ENCODE measurements around the gene ZGRF1. TPM values are rescaled to one million over a fixed set of nuclear protein-coding genes. Genes with fewer than 3 reads are reported as not detected.

ZGRF1 gene
- total and polyA plus RNA-seq, 4 donors, result 1.3 to 14.9 (median 4.6) TPM

GRCh38 chr4:112546476-112546875 is 90.2 kb downstream of the ZGRF1 start:
- no peak for ATAC-seq (ENCODE audit: insufficient read depth, low FRiP score)
- no peaks in the 10 kb centered on the region for H3K9me3 ChIP-seq (ENCODE audit: control insufficient read depth in 4 of 4, insufficient read depth in 3 of 4, low read length in 3 of 4)
- H3K36me3 ChIP-seq (ENCODE audit: control insufficient read depth in 4 of 4, insufficient read depth in 4 of 4, low read length in 4 of 4), result no peaks in the 10 kb centered on the region
- H3K27ac ChIP-seq (ENCODE audit: low read depth in 1 of 2, low read length in 1 of 2), result no peak overlapping the region
- WGBS, 2 donors, result 61 to 83% methylated on average over 2 of the region's 2 CpGs
- no peak for TF ChIP-seq CTCF (IDR thresholded peaks at IDR 0.05; ENCODE audit: control extremely low read depth, extremely low read depth)
- DNase-seq, result no peak
- no peaks in the 10 kb centered on the region for H3K27me3 ChIP-seq (ENCODE audit: control insufficient read depth in 3 of 3, insufficient read depth in 3 of 3, low read length in 2 of 3)
- H3K4me1 ChIP-seq (ENCODE audit: control insufficient read depth in 5 of 5, insufficient read depth in 5 of 5, low read length in 5 of 5), result no peaks in the 10 kb centered on the region
- H3K4me3 ChIP-seq, result no peak overlapping the region
- no peak overlapping the region for H3K9ac ChIP-seq (ENCODE audit: insufficient read depth in 1 of 2, low read length in 2 of 2)

- Histone ChIP-seq H3K4me1 (ENCODE audit: control insufficient read depth in 5 of 5, insufficient read depth in 5 of 5, low read length in 5 of 5) (no peaks in the 10 kb centered on the region), H3K36me3 (ENCODE audit: control insufficient read depth in 4 of 4, insufficient read depth in 4 of 4, low read length in 4 of 4) (peaks cover 0 to 2% (median 0%) of the 10 kb centered on the region in 4 donors), H3K27me3 (ENCODE audit: control insufficient read depth in 3 of 3, insufficient read depth in 3 of 3, low read length in 2 of 3) (no peaks in the 10 kb centered on the region), H3K9me3 (ENCODE audit: control insufficient read depth in 4 of 4, insufficient read depth in 3 of 4, low read length in 3 of 4) (no peaks in the 10 kb centered on the region), H3K9ac (ENCODE audit: insufficient read depth in 1 of 2, low read length in 2 of 2) (no peak overlapping the region), H3K4me3 (no peak overlapping the region), H3K27ac (ENCODE audit: low read depth in 1 of 2, low read length in 1 of 2) (no peak overlapping the region)
- WGBS, 2 donors, result 57 to 85% methylated on average over 3 of the region's 3 CpGs
- no peak for DNase-seq
- TF ChIP-seq CTCF (IDR thresholded peaks at IDR 0.05; ENCODE audit: control extremely low read depth, extremely low read depth), result no peak
- ATAC-seq (ENCODE audit: insufficient read depth, low FRiP score), result no peak
Observed at GRCh38 chr4:112545346-112545745, 91.4 kb downstream of the ZGRF1 start.

GRCh38 chr4:112540695-112541094 is 96.0 kb downstream of the ZGRF1 start:
- Histone ChIP-seq H3K9me3 (ENCODE audit: control insufficient read depth in 4 of 4, insufficient read depth in 3 of 4, low read length in 3 of 4) (no peaks in the 10 kb centered on the region), H3K27me3 (ENCODE audit: control insufficient read depth in 3 of 3, insufficient read depth in 3 of 3, low read length in 2 of 3) (no peaks in the 10 kb centered on the region), H3K36me3 (ENCODE audit: control insufficient read depth in 4 of 4, insufficient read depth in 4 of 4, low read length in 4 of 4) (peaks cover 0 to 4% (median 1%) of the 10 kb centered on the region in 4 donors), H3K27ac (ENCODE audit: low read depth in 1 of 2, low read length in 1 of 2) (no peak overlapping the region), H3K4me1 (ENCODE audit: control insufficient read depth in 5 of 5, insufficient read depth in 5 of 5, low read length in 5 of 5) (no peaks in the 10 kb centered on the region), H3K9ac (ENCODE audit: insufficient read depth in 1 of 2, low read length in 2 of 2) (no peak overlapping the region), H3K4me3 (no peak overlapping the region)
- WGBS, 2 donors, result 81 to 91% methylated on average over 1 of the region's 1 CpG
- DNase-seq (no peak), ATAC-seq (ENCODE audit: insufficient read depth, low FRiP score) (no peak)
- TF ChIP-seq CTCF (IDR thresholded peaks at IDR 0.05; ENCODE audit: control extremely low read depth, extremely low read depth), result no peak

- Histone ChIP-seq H3K4me3 (no peak overlapping the region), H3K27ac (ENCODE audit: low read depth in 1 of 2, low read length in 1 of 2) (no peak overlapping the region), H3K4me1 (ENCODE audit: control insufficient read depth in 5 of 5, insufficient read depth in 5 of 5, low read length in 5 of 5) (no peaks in the 10 kb centered on the region), H3K27me3 (ENCODE audit: control insufficient read depth in 3 of 3, insufficient read depth in 3 of 3, low read length in 2 of 3) (no peaks in the 10 kb centered on the region), H3K9me3 (ENCODE audit: control insufficient read depth in 4 of 4, insufficient read depth in 3 of 4, low read length in 3 of 4) (no peaks in the 10 kb centered on the region), H3K36me3 (ENCODE audit: control insufficient read depth in 4 of 4, insufficient read depth in 4 of 4, low read length in 4 of 4) (peaks cover 0 to 4% (median 1%) of the 10 kb centered on the region in 4 donors), H3K9ac (ENCODE audit: insufficient read depth in 1 of 2, low read length in 2 of 2) (no peak overlapping the region)
- 96 to 98% methylated on average over 2 of the region's 2 CpGs for WGBS, 2 donors
- TF ChIP-seq CTCF (IDR thresholded peaks at IDR 0.05; ENCODE audit: control extremely low read depth, extremely low read depth), result no peak
- ATAC-seq (ENCODE audit: insufficient read depth, low FRiP score) (no peak), DNase-seq (no peak)
Observed at GRCh38 chr4:112536123-112536522, 100.6 kb downstream of the ZGRF1 start.
